Middle frontal gyrus (tissue), 1 donor: ENCODE data around the gene DHRS12.
"Not testable (repeated sequence)": the region's sequence is repeated elsewhere in the genome, so short reads cannot be mapped to it uniquely, and the experiment has no call there.

Source experiments
- DNase-seq: peaks from one replicate; pipeline ENCODE4 v3.0.0-alpha.2; 2015; ENCODE audit warnings: low spot score; ENCODE audit errors: extremely low spot score

DHRS12 gene

DNA sequence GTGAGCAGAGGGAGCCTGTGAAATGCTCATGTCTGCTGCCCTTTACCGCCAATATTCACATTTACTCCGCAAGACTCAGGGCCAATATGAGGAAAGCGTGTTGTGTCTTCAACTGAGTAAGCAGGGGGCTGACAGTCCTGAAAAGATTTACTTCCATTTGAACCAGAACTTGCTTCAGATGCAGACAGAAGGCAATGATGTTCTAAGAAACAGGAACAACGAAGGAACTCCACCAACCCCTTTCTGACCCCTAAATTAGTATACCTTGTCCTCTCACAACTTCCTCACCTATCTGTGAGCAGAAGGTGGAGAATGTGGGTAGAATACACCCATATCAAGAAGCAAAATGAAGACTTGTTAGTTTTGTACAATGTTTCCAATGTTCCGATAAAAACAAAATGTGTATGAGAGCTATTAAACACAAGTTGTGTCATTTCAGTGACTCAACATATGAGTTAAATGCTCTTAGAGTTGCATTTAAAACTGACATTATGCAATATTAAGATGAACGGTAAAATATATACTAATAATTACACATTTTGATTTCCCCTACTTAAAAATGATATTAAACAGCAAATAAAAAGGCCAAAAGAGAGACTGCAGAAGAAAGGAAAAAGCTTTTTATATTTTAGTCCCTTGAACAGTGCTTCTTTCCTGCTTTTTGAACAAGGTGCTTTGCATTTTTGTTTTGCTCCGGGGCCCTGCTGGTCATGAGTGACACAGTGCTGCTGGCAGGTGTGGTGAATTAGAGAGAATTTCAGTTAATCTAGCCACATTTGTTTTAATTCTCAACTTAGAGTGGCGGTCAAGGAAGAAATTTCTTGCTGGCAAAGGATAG is 25.0 kb upstream of the DHRS12 start:
- DNase-seq: no peak

DNA sequence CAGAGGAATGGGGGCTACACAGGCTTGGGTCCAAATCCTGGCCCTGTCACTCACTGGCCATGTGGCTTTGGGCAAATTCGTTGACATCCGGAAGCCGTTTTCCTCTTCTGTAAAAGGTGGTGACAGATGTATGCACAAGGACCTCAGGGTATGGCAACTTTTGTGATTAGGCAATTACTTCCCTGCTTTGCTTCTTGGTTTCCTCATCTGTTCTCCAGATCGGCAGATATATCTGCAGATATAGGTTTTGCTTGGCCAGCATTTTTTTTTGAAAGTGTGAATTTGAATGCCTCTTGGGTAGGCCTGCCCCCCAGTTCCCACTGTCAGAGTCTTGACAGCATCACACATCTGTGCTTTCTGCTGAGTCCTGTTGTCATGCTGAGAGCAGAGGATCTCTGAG is 23.3 kb upstream of the DHRS12 start:
- no peak for DNase-seq

DNA sequence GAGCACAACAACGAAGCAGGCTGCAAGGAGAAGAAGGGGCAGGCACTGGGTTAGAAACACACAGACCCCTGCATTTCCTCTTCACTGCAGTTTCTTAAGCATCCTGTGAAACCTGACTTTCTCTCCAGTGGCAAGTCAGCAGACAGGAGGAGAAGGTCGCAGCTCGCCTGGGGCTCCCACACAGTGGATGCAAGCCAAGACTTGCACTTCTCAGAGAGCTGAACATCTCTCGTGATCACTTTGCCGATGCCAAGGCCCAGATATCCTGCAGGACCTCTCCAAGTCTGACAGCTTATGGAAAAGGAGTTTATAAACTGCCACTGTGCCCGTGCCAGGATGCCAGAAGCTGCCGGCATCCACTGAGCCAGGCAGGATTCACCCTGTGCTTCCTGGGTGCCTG is 22.6 kb upstream of the DHRS12 start:
- no peak for DNase-seq

DNA sequence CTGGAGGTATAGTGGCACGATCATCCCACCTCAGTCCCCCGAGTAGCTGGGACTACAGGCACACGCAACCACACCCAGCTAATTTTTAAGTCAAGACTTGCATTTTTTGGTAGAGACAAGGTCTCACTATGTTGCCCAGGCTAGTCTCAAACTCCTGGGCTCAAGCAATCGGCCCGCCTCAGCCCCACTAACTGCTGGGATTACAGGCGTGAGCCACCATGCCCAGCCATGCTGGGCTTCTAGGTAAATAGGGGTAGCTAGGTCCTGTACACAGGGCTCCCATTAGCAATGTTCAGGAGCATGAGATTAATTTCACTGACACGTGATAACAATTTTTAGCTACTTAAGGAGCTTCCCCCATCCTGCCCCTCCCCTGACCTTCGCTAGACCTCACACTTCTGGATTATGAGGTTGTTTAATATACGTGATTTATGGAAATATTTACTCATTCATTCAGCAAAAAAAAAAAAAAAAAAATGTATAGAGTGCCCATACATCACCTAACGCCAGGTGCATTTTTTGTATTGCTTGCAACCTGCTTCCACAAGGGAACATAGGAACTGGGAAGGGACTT is 21.8 kb upstream of the DHRS12 start:
- no peak for DNase-seq

DNA sequence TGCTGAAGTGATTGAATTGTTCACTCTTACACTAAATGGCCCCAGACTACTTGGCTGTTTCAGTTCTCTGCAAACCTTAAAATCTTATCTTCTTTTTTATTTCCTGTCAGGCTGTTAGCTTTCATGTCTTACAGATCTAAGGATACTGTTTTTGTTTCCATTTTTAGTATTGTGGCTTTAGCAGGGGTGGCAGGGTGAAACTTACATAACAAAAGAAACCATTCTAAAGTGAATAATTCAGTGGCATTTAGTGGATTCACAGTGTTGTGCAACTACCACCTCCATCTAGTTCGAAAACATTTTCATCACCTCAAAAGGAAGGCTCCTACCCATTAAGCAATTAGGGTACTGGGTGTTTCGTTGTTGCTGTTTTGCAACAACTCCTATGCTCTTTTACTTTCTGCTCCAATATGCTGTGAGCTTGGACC is 21.2 kb upstream of the DHRS12 start:
- DNase-seq: no peak

DNA sequence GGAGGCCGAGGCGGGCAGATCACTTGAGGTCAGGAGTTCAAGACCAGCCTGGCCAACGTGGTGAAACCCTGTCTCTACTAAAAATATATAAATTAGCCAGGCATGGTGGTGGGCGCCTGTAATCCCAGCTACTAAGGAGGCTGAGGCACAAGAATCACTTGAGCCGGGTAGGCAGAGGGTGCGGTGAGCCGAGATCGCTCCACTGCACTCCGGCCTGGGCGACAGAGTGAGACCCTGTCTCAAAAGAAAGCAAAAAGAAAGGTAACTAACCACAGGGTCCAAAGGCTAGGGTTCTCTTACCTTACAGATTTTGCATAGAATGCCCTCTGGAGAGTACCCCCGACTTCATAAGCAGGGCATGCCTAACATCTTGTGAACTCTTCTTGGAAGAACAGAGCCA is 20.7 kb upstream of the DHRS12 start:
- not testable (repeated sequence) for DNase-seq

DNA sequence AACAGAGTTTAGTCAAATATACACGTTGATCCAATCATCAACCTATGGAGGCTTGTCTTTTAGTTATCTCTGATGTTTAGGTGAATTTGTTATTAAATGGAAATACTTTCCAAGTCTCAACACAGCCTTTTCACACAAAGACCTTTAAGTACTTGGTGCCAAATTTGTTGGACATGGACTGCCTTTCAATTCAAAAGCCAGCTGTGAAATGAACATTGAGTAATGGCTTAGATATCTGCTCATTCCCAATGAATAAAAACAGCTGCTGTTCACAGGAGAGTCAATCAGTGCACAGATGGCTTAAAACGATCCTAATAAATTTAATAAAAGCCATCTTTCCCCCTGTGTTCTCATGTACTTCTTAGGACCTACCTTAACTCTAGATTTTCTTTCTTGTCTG is 19.9 kb upstream of the DHRS12 start:
- DNase-seq: no peak

DNA sequence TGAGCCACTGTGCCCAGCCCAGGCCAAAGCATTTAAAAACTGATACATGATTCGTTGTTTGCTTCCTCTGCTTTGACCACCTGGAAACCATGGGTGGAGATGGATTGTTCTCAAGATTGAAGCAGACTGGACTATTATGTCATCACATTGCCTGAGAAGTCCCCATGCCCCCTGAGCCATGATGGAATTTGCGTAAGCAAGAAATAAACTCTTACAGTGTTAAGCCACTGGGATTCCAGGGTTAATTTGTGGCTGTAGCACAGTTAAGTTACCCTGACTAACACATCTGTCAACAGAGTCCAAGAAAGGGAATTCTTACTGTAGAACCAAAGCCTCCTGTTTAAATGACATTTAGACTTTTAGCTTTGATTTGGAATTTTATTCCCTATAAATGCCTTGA is 19.4 kb upstream of the DHRS12 start:
- DNase-seq: no peak

DNA sequence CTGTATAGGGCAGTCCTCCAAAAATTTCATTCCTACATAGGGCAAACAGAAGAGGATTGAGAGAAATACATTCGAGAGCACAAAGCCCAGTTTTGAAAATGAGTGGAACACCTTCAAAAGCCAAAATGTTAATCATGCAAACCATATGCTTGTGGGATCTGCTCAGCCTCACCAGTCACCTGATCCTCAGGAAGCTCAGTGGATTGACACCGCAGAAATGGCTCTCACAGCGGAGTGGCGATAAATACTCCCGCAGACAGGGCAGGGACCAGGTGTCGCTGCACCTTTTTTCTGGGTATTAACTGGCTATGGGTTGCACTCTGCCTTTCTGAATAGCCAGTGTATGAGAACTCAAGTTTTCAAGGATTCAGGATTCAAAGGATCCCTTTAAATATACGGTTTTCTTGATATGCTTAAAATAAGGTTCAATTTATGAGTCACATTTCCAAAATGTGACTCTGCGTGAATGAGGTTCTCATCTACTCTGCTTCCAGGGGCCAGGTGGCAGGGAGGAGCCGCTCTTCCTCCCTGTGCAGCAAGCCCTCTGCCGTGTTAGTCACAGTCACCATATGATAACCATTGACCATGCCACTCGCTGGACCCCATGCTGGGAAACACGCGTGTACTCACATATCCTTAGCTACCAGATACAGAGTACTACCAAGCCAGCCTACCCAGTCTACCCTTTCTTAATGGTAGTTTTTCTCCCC is 18.3 kb upstream of the DHRS12 start:
- DNase-seq: no peak

DNA sequence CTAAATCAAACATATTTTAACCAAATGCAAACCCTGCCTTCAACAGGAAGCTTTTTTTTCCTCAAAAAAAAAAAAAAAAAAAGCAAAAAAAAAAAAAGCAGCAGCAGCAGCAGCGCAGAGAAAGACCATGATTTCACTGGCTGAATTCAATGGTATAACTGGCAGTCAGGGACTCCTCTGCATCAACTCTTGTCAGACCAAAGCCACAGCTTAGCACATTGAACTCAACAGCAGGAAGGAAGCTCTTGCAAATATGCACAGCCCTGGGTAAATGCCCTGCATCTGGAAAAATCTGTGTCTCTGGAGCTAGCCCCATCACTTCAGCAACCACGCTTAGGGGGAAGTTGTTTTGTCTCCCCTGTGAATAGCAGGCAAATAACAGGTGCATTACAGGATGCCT is 17.6 kb upstream of the DHRS12 start:
- DNase-seq: no peak

DNA sequence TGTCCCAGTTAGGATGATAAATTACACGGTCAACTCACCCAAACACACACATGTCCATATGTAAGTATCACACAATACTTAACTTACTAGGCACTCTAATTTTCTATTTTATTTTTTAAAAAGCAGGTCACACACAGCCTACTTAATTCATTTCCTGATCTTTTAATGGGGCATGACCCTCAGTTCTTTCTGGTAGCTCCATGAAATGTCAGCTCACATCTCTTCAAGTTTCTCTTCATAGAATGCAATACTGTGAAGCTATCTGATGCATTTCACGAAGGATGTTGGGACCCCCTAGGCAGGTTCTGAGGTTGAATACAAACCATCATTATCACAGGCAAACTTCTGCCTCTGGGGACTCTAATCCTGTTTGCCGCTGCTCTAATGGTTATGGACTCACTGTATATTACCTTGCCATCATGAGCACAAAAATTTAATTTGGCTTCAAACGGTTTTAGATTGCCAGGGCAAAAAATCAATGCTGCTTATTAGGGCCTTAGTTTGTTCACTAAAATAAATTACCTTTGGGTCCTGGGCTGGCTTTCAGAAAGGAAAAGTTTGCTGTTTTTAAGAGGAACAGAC is 16.1 kb upstream of the DHRS12 start:
- no peak for DNase-seq

DNA sequence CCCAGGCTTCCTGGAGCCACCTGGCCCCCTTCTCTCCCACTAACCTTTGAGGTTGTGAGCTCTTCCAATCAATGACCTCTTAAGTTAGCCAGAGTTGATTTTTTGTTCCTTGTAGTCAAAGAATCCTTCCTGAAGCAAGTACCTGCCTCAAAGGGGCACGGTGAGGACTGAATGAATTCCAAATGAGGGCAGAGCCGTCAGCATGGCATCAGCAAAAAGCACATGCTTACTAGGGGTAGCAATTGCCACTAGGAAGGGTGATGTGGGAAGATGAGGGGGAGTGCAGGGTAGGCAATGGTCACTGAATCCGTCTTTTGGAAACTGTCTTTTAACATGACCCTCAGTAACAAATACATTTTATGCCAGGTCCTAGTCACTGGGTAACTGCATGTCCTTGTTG is 15.6 kb upstream of the DHRS12 start:
- DNase-seq: no peak

DNA sequence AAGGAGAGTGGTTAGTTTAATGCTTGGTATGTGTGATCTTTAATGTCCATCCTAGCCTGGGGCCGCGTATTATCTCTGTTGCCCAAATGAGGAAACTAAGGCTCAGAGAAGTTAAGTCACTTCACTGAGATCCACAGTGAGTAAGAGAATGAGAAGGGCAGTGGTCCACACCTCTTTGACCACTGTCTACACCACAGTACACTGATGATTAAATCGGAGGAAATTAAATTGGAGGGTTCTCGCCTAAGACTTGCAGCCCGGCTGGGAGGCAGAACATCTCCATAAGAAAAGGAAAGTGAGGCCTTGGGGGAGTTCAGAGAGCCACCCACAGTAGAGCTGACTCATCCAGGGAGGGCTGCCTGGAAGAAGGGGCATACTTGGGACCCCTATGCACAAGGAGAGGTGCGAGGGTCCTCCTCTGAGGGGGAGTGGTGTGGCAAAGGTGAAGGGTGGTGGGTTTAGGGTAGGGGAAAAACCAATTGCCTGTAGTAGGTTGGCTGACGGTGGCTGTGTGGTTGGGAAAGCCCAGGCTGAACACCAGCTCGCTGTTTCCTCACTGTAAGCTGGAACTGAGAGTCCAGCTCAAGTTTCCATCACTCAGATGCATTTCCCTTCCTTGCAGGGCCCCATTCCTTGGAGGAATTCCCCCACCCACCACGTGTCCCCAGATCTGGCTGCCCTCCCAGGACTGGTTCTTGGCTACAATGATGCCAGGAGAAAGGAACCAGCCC is 15.0 kb upstream of the DHRS12 start:
- DNase-seq: no peak

DNA sequence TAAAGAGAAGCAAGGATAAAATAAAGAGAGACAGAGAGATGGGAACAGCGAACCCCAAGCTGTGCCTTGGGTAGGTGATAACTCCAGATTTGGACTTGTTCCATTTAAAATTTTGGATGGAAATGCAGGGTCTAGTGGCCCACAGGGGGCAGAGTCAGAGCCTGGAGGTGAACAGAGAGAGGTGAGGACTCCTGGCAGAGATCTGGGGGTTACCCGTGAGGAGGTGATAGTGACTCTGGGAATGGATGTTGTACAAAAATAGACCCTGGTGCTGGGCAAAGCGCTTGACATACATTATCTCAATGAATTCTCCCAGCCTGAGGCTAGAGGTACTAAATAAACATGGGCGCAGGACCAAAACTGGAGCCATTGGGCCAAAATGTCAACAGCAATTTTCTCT is 14.3 kb upstream of the DHRS12 start:
- DNase-seq: no peak

DNA sequence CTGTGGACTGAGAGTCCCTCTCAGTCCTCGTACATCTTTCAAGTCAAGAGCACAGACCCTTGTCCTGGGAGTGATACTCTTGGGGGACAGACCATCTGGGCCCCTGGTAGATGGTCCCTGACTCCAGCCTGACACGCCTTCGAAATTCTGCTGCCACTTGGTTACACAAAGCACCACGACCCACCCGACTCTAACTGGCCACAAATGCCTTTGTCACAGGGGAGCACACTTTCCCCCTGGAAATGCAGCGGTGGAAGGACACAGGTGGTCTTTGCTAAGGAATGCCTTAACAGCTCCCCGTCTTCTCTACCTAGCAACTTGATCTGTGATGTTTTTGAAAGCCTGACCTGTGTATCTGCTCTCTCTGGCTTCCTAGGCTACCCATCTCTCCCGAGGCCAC is 13.8 kb upstream of the DHRS12 start:
- DNase-seq: no peak

DNA sequence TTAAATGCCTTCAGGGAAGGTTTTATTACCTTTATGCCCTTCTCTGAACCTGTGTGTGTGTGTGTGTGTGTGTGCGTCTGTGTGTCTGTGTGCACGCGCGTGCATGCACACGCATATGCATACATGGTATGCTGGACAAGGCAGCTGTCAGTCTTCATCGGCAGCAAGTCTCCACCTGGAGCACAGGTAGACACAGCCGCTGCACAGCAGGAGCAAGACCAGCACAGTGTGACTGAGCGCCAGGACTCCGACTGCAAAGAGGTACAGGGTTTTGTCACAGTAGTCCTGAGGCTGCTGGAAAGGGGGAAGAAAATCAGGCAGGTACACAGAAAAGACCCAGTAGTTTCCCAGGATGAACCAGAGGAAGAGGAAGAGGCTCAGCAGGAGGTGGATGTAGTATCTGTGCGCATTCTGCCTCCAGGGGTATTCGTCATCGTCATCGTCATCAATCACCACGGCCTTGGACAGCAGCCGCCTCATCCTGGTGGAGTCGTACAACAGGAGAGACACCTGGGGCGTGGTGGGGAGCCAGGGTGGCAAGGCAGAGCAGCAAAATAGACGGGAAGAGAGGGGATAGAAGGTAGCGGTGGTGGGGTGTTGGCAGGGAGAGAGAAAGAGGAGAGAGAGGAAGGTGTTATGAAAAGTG is 12.8 kb upstream of the DHRS12 start:
- DNase-seq: no peak

DNA sequence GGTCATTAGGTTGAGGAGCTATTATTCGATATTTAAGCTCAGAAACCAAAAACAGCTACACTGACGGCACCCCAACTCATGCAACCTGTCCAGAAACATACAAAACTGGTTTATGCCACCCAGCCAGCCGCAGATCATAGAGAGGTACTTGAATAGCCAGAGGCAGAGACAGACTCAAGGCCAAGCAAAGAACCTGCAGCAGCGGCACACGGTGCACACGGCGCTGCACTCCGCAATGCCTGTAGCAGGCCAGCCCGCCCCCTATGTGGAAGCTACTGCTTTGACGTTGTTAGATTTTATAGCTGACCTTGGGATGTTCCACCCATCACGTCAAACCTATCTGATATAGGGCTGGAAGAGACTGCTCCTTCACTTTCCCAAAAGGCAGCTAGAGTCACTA is 11.9 kb upstream of the DHRS12 start:
- DNase-seq: no peak

DNA sequence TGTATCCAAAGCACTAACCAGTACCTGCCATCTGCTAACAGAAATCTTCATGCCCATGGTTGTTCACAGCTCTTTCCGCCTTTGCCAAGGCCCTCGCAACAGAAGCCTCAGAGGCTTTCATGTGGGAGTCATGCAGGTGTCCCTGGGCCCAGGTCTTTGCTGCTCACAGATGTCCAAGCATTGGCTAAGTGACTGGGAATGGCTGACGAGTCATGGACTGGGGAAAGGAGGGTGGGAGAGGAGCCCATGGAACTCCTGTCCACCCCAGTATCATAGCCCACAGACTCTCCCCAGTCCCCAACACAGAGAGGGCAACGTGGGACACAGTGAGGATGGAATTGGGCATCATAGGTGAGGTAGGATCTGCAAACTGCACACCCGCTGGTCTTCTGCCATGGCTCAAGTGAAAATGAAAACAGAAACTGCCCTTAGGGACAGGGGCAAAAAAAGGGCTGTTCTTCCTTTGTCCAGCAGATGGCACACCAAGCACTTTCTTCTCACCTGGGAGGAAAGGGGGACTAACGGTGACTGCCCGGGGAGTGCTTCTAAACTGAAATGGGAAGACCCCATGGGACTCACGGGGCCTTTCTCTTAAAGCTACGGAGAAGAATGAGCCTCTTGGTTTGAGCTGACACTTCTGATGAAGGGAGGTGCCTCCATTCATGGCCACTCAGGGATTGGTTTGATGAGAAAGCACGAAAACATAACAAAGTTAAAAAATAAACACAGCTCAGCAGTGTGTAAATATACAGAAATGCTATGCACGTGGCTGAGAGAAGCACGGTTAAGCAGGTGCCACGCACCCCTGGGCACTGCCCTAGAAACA is 11.1 kb upstream of the DHRS12 start:
- DNase-seq: peak; percentile 28

DNA sequence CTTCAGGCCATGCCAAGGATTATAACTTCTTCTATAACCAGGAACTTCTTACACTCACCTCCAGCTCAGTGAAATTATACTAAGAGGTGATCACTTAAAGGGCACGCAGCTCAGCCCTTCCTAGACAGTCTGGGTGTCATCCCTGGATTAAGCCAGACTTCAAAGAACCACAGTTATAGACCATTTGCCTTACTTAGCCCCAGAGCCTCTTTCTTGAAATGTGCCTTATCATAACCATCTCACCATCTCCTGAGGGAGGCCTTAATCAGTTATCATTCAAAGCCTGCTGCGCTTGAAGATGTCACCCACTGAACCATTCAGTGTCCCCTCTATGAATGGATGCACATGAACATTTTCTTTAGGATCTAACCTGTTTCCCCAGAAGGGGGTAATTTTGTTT is 10.1 kb upstream of the DHRS12 start:
- no peak for DNase-seq

DNA sequence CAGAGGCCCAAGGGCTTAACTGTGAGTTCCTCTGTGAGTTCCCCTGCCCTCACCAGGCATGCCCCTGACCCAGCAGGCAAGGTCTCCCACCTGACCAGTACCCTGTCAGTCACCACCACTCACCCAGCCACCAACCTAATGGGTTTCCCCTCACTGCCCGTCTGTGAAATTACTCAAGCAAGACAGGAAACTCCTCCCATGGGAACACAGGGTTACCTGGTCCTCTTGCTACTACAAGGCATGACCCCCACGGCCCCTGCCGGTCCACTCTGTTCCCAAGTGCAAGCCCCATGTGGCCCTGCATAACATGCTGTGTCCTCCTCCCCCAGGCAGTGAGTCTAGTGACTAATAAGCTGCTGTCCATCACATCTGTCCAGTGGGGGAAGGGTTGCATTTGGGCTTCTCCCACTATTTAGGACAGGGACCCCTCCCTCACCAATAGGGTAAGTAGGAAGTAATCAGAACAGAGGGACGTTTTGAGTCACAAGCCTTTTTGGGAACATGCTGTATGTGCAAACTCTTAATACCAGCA is 8.0 kb upstream of the DHRS12 start:
- no peak for DNase-seq
